Head of caudate nucleus (tissue), 42 donors: ENCODE results near the gene VPS33B.
"Not testable (repeated sequence)": the region's sequence is repeated elsewhere in the genome, so short reads cannot be mapped to it uniquely, and the experiment has no call there.

Source experiments
- DNase-seq, 42 donors: peaks; one replicate each; pipeline versions ENCODE4 v3.0.0 to v3.0.0-alpha.2; 2020 to 2021; ENCODE audit warnings: mixed read lengths in 7 of 42
- intact Hi-C: fragments of 100-400 bp; cut with DNase I; formaldehyde crosslinking; loops from one replicate; pipeline ENCODE4 v1.15.0; 2022

Gene VPS33B

GRCh38 chr15:91022075-91022831 lies at the start of gene VPS33B:
Gene VPS33B (minus strand): TSS chr15:91022594. CDS start chr15:91022249, 345 bp downstream.
- DNase-seq: peak; percentile 78 to 96 (median 90)
- intact Hi-C loops: loop anchor here (10.0 kb wide), 1 partner anchor 67 kb away; the partner anchor contains the start of gene RCCD1

GRCh38 chr15:91072161-91072560 lies 49.8 kb upstream of the VPS33B start:
- DNase-seq: no peak
- intact Hi-C loops: no loop called here

- no peak for DNase-seq
- intact Hi-C loops: no loop called here
Measured at GRCh38 chr15:91070872-91071271, 48.5 kb upstream of the VPS33B start.

- DNase-seq: no peak
- intact Hi-C loops: no loop called here
Measured at GRCh38 chr15:91068966-91069365, 46.6 kb upstream of the VPS33B start.

- intact Hi-C loops: no loop called here
Measured at GRCh38 chr15:91068436-91068835, 46.0 kb upstream of the VPS33B start.

GRCh38 chr15:91067036-91067435 lies 44.6 kb upstream of the VPS33B start:
- intact Hi-C loops: no loop called here
- no peak for DNase-seq

More at GRCh38 chr15:91068436-91068835, 46.0 kb upstream of the VPS33B start:
- no peak for DNase-seq

- intact Hi-C loops: no loop called here
- DNase-seq: no peak
Measured at GRCh38 chr15:91065505-91065904, 43.1 kb upstream of the VPS33B start.

- DNase-seq: no peak
- intact Hi-C loops: no loop called here
Measured at GRCh38 chr15:91061997-91062396, 39.6 kb upstream of the VPS33B start.

GRCh38 chr15:91061230-91061629 lies 38.8 kb upstream of the VPS33B start:
- DNase-seq: peak in 1 of 42 donors; percentile 7
- intact Hi-C loops: no loop called here

GRCh38 chr15:91055548-91056331 lies 33.3 kb upstream of the VPS33B start:
- peak; percentile 45 to 93 (median 82) for DNase-seq
- intact Hi-C loops: loop anchor here (2.0 kb wide), 2 partner anchors 169 to 215 kb away; no protein-coding TSS in a partner anchor

- intact Hi-C loops: loop anchor here (2.0 kb wide), 1 partner anchor 216 kb away; no protein-coding TSS in a partner anchor
- no peak for DNase-seq
Measured at GRCh38 chr15:91054816-91055215, 32.4 kb upstream of the VPS33B start.

GRCh38 chr15:91051248-91051647 lies 28.9 kb upstream of the VPS33B start:
- no peak for DNase-seq
- intact Hi-C loops: no loop called here

GRCh38 chr15:91050128-91050455 lies 27.7 kb upstream of the VPS33B start:
- intact Hi-C loops: no loop called here

GRCh38 chr15:91049378-91050127 lies 27.2 kb upstream of the VPS33B start:
- DNase-seq: peak in 41 of 42 donors; percentile 37 to 89 (median 70)
- intact Hi-C loops: loop anchor here (5.0 kb wide), 1 partner anchor 92 kb away; no protein-coding TSS in a partner anchor

More at GRCh38 chr15:91050128-91050455, 27.7 kb upstream of the VPS33B start:
- DNase-seq: no peak

GRCh38 chr15:91047545-91048199 lies 25.3 kb upstream of the VPS33B start:
- DNase-seq: no peak
- intact Hi-C loops: loop anchor here (5.0 kb wide), 1 partner anchor 90 kb away; no protein-coding TSS in a partner anchor

GRCh38 chr15:91046056-91046455 lies 23.7 kb upstream of the VPS33B start:
- not testable (repeated sequence) for DNase-seq
- intact Hi-C loops: loop anchor here (5.0 kb wide), 1 partner anchor 89 kb away; no protein-coding TSS in a partner anchor

- intact Hi-C loops: loop anchor here (5.0 kb wide), 1 partner anchor 88 kb away; no protein-coding TSS in a partner anchor
- DNase-seq: no peak
Measured at GRCh38 chr15:91045065-91045464, 22.7 kb upstream of the VPS33B start.

- DNase-seq: no peak
- intact Hi-C loops: no loop called here
Measured at GRCh38 chr15:91043202-91043874, 20.9 kb upstream of the VPS33B start.
